HG03175 (cell line): Measurements from ENCODE around the gene CHST3.
"Not testable (repeated sequence)": the region's sequence is repeated elsewhere in the genome, so short reads cannot be mapped to it uniquely, and the experiment has no call there.

Source experiments
- ATAC-seq: cut with Tn5 transposase; IDR thresholded peaks from one replicate; pipeline ENCODE4 v1.9.1; 2021; ENCODE audit warnings: mild to moderate bottlenecking, moderate library complexity; ENCODE audit not compliant: unreplicated experiment

CHST3 gene

DNA sequence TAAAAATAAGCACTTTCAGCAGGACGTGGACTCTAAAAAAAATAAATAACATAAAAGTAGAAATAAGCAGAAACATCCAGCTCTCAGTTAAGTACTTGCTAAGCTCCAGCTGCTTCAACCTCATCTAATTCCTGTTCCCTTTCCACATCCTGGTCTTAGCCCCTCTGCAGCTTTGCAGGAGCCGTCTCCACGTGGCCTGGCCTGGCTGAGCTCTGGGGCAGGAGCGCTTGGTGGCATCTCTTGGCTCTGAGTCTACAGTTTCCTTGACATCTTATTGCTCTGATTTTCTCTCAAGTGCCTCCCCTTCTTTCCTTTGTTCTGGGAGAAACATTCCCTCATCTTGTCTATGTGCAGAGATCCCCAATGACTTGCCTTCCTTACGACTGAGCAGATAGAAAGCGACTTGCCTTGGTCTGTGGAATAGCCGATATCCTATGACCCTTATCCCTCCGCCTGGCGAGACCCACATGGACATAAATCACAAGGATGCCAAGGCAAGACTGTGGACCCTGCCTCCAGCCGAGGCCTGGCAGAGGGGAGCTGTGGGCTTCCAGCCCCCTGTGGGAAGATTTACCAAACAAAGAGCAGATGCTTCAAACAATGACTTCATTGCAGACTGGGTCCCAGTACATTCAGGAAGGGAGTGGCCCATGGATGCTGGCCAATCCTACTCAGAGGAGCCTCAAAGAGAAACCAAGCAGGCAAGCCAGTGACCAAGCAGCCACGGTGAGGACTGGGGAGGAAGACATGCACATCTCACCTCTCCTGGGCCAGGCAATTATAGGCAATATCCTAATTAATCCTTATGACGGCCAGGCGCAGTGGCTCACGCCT, 62.3 kb downstream of the CHST3 start:
- ATAC-seq, result no peak

DNA sequence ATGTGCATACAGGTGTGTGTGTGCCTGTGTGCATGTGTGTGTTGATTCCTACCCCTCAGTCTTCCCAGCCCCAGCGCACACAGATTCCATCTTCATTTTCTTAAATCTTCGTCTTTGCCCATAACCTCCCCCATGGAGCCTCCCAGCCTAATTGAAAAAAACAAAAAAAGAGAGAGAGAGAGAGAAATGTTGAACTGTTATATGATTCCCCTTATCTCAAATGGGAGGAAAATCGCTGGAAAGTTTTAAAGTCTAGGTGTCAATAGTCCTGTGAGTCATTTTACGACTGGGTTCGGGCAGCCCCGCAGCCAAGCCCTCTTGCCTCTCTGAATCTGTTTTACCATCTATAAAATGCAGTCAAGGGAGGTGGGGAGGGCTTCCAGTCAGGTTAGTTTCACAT, 63.3 kb downstream of the CHST3 start:
- ATAC-seq, result no peak

- ATAC-seq, result no peak
Observed at GRCh38 chr10:72029414-72029813, 65.2 kb downstream of the CHST3 start.

GRCh38 chr10:72030762-72031543, 66.8 kb downstream of the CHST3 start:
- ATAC-seq, result no peak

GRCh38 chr10:72031706-72032105, 67.5 kb downstream of the CHST3 start:
- no peak for ATAC-seq

DNA sequence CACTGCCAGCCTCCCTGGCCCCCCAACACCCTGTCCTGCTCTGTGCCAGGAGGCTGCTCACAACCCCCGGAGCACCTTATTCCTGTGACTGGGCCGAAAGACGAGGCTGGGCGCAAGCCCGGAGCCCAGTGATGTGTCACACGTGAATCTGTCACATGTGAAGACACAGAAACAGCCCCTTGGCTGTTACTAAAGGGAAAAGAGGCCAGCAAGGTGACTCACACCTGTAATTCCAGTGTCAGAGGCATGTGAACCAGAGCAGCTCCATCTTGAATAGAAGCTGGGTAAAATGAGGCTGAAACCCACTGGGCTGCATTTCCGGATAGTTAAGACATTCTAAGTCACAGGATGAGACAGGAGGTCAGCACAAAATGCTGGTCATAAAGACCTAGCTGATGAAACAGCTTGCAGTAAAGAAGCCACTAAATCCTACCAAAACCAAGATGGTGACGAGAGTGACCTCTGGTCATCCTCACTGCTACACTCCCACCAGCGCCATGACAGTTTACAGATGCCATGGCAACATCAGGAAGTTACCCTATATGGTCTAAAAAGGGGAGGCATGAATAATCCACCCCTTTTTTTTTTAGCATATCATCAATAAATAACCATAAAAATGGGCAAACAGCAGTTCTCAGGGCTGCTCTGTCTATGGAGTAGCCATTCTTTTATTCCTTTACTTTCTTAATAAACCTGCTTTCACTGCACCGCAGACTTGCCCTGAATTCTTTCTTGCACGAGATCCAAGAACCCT, 68.4 kb downstream of the CHST3 start:
- ATAC-seq, result not testable (repeated sequence)

- no peak for ATAC-seq
Observed at GRCh38 chr10:72034040-72034499, 69.9 kb downstream of the CHST3 start.

GRCh38 chr10:72034761-72035160, 70.6 kb downstream of the CHST3 start:
- ATAC-seq, result no peak

GRCh38 chr10:72035252-72035887, 71.2 kb downstream of the CHST3 start:
- no peak for ATAC-seq

DNA sequence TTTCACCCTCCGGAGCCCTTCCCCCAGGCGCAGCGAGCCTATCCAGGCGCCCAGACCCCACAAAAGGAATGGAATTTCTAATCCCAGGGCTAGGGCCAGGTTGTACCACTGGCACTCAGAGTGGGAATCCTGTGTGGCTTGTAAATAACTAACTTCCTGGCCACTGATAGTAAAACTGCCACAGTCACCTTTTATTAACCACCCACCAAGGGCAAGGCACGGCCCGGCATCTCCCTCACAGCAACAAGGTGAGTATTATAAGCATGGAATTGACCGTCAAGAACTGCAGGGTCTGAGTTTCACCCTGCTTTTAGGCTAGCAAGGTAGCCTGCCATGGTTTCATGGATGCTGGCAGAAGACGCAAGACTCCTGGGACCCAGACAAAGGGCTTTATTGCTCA, 73.1 kb downstream of the CHST3 start:
- ATAC-seq, result no peak

- no peak for ATAC-seq
Observed at GRCh38 chr10:72037811-72038210, 73.6 kb downstream of the CHST3 start.

DNA sequence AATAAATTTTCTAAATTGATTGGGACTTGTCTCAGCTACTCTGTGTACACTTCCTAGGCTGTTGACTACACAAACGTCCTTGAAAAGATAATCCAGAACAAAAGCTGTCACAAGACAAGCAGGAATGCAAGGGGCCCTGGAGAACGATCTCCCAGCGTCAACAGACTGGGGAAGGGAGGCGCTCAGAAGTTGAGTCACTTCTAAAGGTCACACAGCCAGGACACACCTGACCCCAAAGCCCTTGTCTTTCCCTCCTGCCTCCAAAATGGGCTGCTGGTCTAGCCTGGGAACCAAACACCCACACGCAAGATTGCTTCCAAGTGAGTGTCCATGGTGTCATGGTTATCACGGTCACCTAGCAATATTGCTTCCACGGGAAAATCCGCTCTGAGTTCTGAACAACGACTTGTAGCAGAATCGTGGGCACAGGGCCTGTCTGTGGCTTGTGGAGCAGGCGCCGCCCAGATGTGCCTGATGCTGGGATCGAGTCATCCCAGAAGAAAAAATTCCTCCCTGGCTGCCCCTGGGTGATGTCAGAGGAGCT, 74.3 kb downstream of the CHST3 start:
- no peak for ATAC-seq

GRCh38 chr10:72039377-72039776, 75.2 kb downstream of the CHST3 start:
- no peak for ATAC-seq

- ATAC-seq, result no peak
Observed at GRCh38 chr10:72041491-72041890, 77.3 kb downstream of the CHST3 start.

GRCh38 chr10:72043016-72043834, 79.0 kb downstream of the CHST3 start:
- ATAC-seq, result no peak

GRCh38 chr10:72044417-72045041, 80.3 kb downstream of the CHST3 start:
- no peak for ATAC-seq

- no peak for ATAC-seq
Observed at GRCh38 chr10:72045586-72045985, 81.4 kb downstream of the CHST3 start.

- ATAC-seq, result no peak
Observed at GRCh38 chr10:72048450-72049124, 84.4 kb downstream of the CHST3 start.

GRCh38 chr10:72049472-72049871, 85.3 kb downstream of the CHST3 start:
- no peak for ATAC-seq
